NCI-H1436 treated with DMSO at 0.1 percent for 48 hours (cell line): ENCODE data around the gene TEPSIN.

Source experiments
- DNase-seq: peaks from one replicate; lab custom pipeline; 2025; lab: John Stamatoyannopoulos, UW

Gene TEPSIN

GRCh38 chr17:81249223-81250040 lies 10.6 kb upstream of the TEPSIN start:
- DNase-seq, result no peak

- no peak for DNase-seq
These were observed 9.8 kb upstream of the TEPSIN start for GRCh38 chr17:81248649-81249048.

- DNase-seq, result no peak
These were observed 8.6 kb upstream of the TEPSIN start for GRCh38 chr17:81247339-81247990.

GRCh38 chr17:81246679-81247338 lies 8.0 kb upstream of the TEPSIN start:
- DNase-seq, result no peak

- DNase-seq, result no peak
These were observed 7.5 kb upstream of the TEPSIN start for GRCh38 chr17:81246343-81246670.

GRCh38 chr17:81245665-81246342 lies 6.9 kb upstream of the TEPSIN start:
- no peak for DNase-seq

- DNase-seq, result no peak
These were observed 6.3 kb upstream of the TEPSIN start for GRCh38 chr17:81245024-81245664.

GRCh38 chr17:81244358-81245023 lies 5.6 kb upstream of the TEPSIN start:
- no peak for DNase-seq

- no peak for DNase-seq
These were observed 4.4 kb upstream of the TEPSIN start for GRCh38 chr17:81243333-81243664.

- no peak for DNase-seq
These were observed 3.8 kb upstream of the TEPSIN start for GRCh38 chr17:81242421-81243332.

GRCh38 chr17:81241648-81242420 lies 3.0 kb upstream of the TEPSIN start:
- no peak for DNase-seq

- DNase-seq, result no peak
These were observed 2.3 kb upstream of the TEPSIN start for GRCh38 chr17:81241203-81241602.

- DNase-seq, result no peak
These were observed 1.9 kb upstream of the TEPSIN start for GRCh38 chr17:81240761-81241160.

GRCh38 chr17:81239714-81240555 lies 1.1 kb upstream of the TEPSIN start:
- DNase-seq, result no peak

- no peak for DNase-seq
These were observed 403 bp downstream of the TEPSIN start for GRCh38 chr17:81238490-81238814.

GRCh38 chr17:81237591-81238489 lies 1.0 kb downstream of the TEPSIN start:
- DNase-seq, result no peak

- no peak for DNase-seq
These were observed 2.1 kb downstream of the TEPSIN start for GRCh38 chr17:81236784-81237183.
